Karpas-422 (cell line): ENCODE results near the gene RAC3. TPM values are rescaled to one million over a fixed set of nuclear protein-coding genes. Genes with fewer than 3 reads are reported as not detected.

ENCODE experiments used
- DNase-seq: peaks from one replicate; pipeline ENCODE4 v3.0.0-alpha.2; 2015
- H2AFZ ChIP-seq: fragments of 200-600 bp; sonication (generic); 2 replicates; pipeline ENCODE4 v1.6.1; 2014; ENCODE audit warnings: antibody characterized with exemption, low read length, mixed read lengths
- H3K27ac ChIP-seq: fragments of 200-600 bp; sonication (generic); 2 replicates; pipeline ENCODE4 v1.5.1; 2014; ENCODE audit warnings: mild to moderate bottlenecking, low read length, moderate library complexity
- H3K27me3 ChIP-seq: fragments of 200-600 bp; sonication (generic); 2 replicates; pipeline ENCODE4 v1.6.1; 2014; ENCODE audit warnings: low read length, mixed read lengths
- H3K36me3 ChIP-seq: fragments of 200-600 bp; sonication (generic); 2 replicates; pipeline ENCODE4 v1.6.1; 2014; ENCODE audit warnings: low read length, mixed read lengths; ENCODE audit not compliant: insufficient read depth
- H3K4me1 ChIP-seq: fragments of 200-600 bp; sonication (generic); 2 replicates; pipeline ENCODE4 v1.6.1; 2014; ENCODE audit warnings: mild to moderate bottlenecking, low read length, mixed read lengths
- H3K4me2 ChIP-seq: fragments of 200-600 bp; sonication (generic); 2 replicates; pipeline ENCODE4 v1.6.1; 2014; ENCODE audit warnings: low read length, low read depth, mild to moderate bottlenecking; ENCODE audit not compliant: poor library complexity, severe bottlenecking
- H3K4me3 ChIP-seq: fragments of 200-600 bp; sonication (generic); 2 replicates; pipeline ENCODE4 v1.5.1; 2014; ENCODE audit warnings: mild to moderate bottlenecking, antibody characterized with exemption, low read length, mixed read lengths
- H3K79me2 ChIP-seq: fragments of 200-600 bp; sonication (generic); 2 replicates; pipeline ENCODE4 v1.6.1; 2014; ENCODE audit warnings: mild to moderate bottlenecking, low read length, mixed read lengths
- H3K9ac ChIP-seq: fragments of 200-600 bp; sonication (generic); 2 replicates; pipeline ENCODE4 v1.6.0; 2014; ENCODE audit warnings: low read length
- H3K9me2 ChIP-seq: fragments of 200-600 bp; sonication (generic), shearing (Covaris generic); replicated peaks from 2 replicates; pipeline ENCODE4 v1.6.0; 2014; ENCODE audit warnings: mild to moderate bottlenecking, low read length, moderate library complexity; ENCODE audit not compliant: insufficient read depth
- H3K9me3 ChIP-seq: fragments of 300-700, 200-600 bp; sonication (generic); 2 replicates; pipeline ENCODE4 v1.6.1; 2014; ENCODE audit warnings: low read length, mixed read lengths
- H4K20me1 ChIP-seq: fragments of 200-600 bp; sonication (generic); 2 replicates; pipeline ENCODE4 v1.6.1; 2014; ENCODE audit warnings: mild to moderate bottlenecking, antibody characterized with exemption, low read length, low read depth; ENCODE audit not compliant: insufficient read depth
- total RNA-seq: library from RNA; depleted of rRNA; stranded (reverse); fragments of >200 nt; shearing (Covaris generic); gene quantifications from 2 replicates; pipeline ENCODE4 v1.2.3, GENCODE V29; 2014; ENCODE audit warnings: low replicate concordance; rRNA removed

The RAC3 gene
- 9.6 and 9.7 TPM in 2 replicates for total RNA-seq

- Histone ChIP-seq H2AFZ (peak within 1 kb of the TSS; percentile 67; the same call in 1 of the 2 replicates), H3K9me2 (no peaks in the 10 kb centered on the region), H3K9me3 (no peaks in the 10 kb centered on the region), H3K4me1 (peaks cover 19% of the 10 kb centered on the region), H3K27ac (no peak within 1 kb of the TSS), H3K9ac (peak within 1 kb of the TSS; percentile 64), H3K36me3 (no peaks in the 10 kb centered on the region), H3K4me3 (peak within 1 kb of the TSS; percentile 60), H3K79me2 (peaks cover 4% of the 10 kb centered on the region), H4K20me1 (0 out of 2 replicates have a peak, but pooled peaks cover 4% of the 10 kb centered on the region), H3K4me2 (peak within 1 kb of the TSS; percentile 75), H3K27me3 (no peaks in the 10 kb centered on the region)
- DNase-seq: peak; percentile 68
Measured at GRCh38 chr17:82031303-82031884, at the start of gene RAC3. Gene RAC3 (plus strand): TSS chr17:82031678. CDS start chr17:82031762, 84 bp downstream.

DNA sequence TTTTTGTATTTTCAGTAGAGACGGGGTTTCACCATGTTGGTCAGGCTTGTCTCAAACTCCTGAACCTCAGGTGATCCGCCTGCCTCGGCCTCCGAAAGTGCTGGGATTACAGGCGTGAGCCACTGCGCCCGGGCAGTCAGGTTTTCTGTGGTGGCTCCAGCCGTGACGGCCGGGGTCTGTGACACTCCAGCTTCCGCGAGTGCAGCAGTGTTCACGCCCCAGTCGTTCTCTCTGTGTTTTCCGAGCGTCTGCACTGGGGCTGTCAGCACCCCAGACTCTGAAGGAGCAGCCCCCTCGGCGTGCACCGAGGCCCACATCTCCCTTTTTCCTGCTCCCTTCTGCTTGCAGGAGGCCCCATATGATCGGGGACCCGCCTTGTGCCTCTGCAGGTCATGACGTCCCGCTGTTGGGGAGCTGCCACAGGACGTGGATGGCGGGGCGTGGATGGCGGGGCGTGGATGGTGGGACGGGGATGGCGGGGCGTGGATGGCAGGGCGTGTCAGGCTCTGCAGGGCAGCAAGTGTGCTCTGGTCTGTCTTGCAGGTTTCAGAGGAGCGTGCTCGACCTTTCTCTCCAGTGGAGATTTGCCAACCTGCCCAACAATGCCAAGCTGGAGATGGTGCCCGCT is 48.4 kb upstream of the RAC3 start:
- no peak overlapping the region for H3K9ac ChIP-seq
- no peaks in the 10 kb centered on the region for H3K27me3 ChIP-seq
- H3K36me3 ChIP-seq: no peaks in the 10 kb centered on the region
- no peak overlapping the region for H3K4me3 ChIP-seq
- no peak overlapping the region for H3K4me2 ChIP-seq
- H3K79me2 ChIP-seq: peaks cover 12% of the 10 kb centered on the region
- H3K27ac ChIP-seq: no peak overlapping the region
- no peak for DNase-seq
- H3K4me1 ChIP-seq: peaks cover 8% of the 10 kb centered on the region
- H4K20me1 ChIP-seq: no peaks in the 10 kb centered on the region
- H3K9me2 ChIP-seq: no peaks in the 10 kb centered on the region
- no peak overlapping the region for H2AFZ ChIP-seq
- H3K9me3 ChIP-seq: no peaks in the 10 kb centered on the region

- H3K4me1 ChIP-seq: peaks cover 3% of the 10 kb centered on the region
- H3K27me3 ChIP-seq: no peaks in the 10 kb centered on the region
- H2AFZ ChIP-seq: no peak overlapping the region
- H3K4me3 ChIP-seq: no peak overlapping the region
- no peaks in the 10 kb centered on the region for H3K9me3 ChIP-seq
- no peak overlapping the region for H3K27ac ChIP-seq
- no peak for DNase-seq
- no peaks in the 10 kb centered on the region for H3K9me2 ChIP-seq
- no peaks in the 10 kb centered on the region for H3K36me3 ChIP-seq
- no peaks in the 10 kb centered on the region for H4K20me1 ChIP-seq
- H3K79me2 ChIP-seq: peaks cover 7% of the 10 kb centered on the region; the same call in 1 of the 2 replicates
- no peak overlapping the region for H3K9ac ChIP-seq
- no peak overlapping the region for H3K4me2 ChIP-seq
Measured at GRCh38 chr17:81983639-81984373, 47.7 kb upstream of the RAC3 start.

DNA sequence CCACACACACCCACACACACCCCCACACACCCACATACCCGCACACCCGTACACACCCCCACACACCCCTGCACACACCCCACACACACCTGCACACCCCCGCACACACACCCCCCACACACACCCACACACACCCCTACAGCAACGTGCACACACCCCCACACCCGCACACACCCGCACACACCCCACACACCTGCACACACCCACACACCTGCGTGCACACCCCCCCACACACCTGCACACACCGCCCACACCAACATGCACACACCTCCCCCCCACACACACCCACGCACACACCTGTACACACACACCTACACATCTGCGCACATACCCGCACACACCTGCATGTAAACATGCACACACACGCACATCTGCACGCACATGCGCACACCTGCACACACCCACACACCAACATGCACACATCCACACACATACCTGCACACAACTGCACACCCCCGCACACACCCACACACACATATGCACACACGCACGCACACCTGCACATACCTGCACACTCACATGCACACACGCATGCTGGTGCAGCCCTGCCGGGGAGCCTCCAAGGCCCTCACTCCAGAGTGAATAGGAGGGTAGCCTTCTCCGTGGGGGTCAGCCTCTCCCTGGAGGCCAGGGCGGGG is 46.6 kb upstream of the RAC3 start:
- Histone ChIP-seq H3K9me3 (no peaks in the 10 kb centered on the region), H3K36me3 (no peaks in the 10 kb centered on the region), H3K4me2 (no peak overlapping the region), H4K20me1 (no peaks in the 10 kb centered on the region), H3K9ac (no peak overlapping the region), H3K27me3 (no peaks in the 10 kb centered on the region), H3K79me2 (no peaks in the 10 kb centered on the region), H3K4me3 (no peak overlapping the region), H3K27ac (no peak overlapping the region), H3K4me1 (no peaks in the 10 kb centered on the region), H3K9me2 (no peaks in the 10 kb centered on the region), H2AFZ (no peak overlapping the region)
- DNase-seq: no peak

- Histone ChIP-seq H3K4me3 (no peak overlapping the region), H3K27ac (no peak overlapping the region), H4K20me1 (no peaks in the 10 kb centered on the region), H2AFZ (no peak overlapping the region), H3K9me2 (no peaks in the 10 kb centered on the region), H3K36me3 (no peaks in the 10 kb centered on the region), H3K79me2 (no peaks in the 10 kb centered on the region), H3K27me3 (no peaks in the 10 kb centered on the region), H3K4me1 (no peaks in the 10 kb centered on the region), H3K4me2 (no peak overlapping the region), H3K9ac (no peak overlapping the region), H3K9me3 (no peaks in the 10 kb centered on the region)
- no peak for DNase-seq
Measured at GRCh38 chr17:81986606-81987005, 44.9 kb upstream of the RAC3 start.

GRCh38 chr17:81987161-81987770 is 44.2 kb upstream of the RAC3 start:
- Histone ChIP-seq H3K9me3 (no peaks in the 10 kb centered on the region), H3K9me2 (no peaks in the 10 kb centered on the region), H3K9ac (no peak overlapping the region), H4K20me1 (no peaks in the 10 kb centered on the region), H3K27ac (no peak overlapping the region), H3K4me2 (no peak overlapping the region), H3K4me1 (no peaks in the 10 kb centered on the region), H3K27me3 (no peaks in the 10 kb centered on the region), H3K79me2 (no peaks in the 10 kb centered on the region), H3K36me3 (no peaks in the 10 kb centered on the region), H3K4me3 (no peak overlapping the region), H2AFZ (no peak overlapping the region)
- DNase-seq: no peak

- no peak overlapping the region for H3K9ac ChIP-seq
- no peak overlapping the region for H2AFZ ChIP-seq
- H3K4me1 ChIP-seq: no peaks in the 10 kb centered on the region
- H3K4me3 ChIP-seq: no peak overlapping the region
- H3K9me3 ChIP-seq: no peaks in the 10 kb centered on the region
- no peak overlapping the region for H3K27ac ChIP-seq
- H3K36me3 ChIP-seq: no peaks in the 10 kb centered on the region
- no peaks in the 10 kb centered on the region for H3K79me2 ChIP-seq
- no peak overlapping the region for H3K4me2 ChIP-seq
- no peaks in the 10 kb centered on the region for H4K20me1 ChIP-seq
- DNase-seq: no peak
- H3K9me2 ChIP-seq: no peaks in the 10 kb centered on the region
- no peaks in the 10 kb centered on the region for H3K27me3 ChIP-seq
Measured at GRCh38 chr17:81990836-81991683, 40.4 kb upstream of the RAC3 start.
